Progenitor cell of endocrine pancreas (in vitro differentiated cells): Measurements from ENCODE around the gene PNLIPRP3. TPM values are rescaled to one million over a fixed set of nuclear protein-coding genes. Genes with fewer than 3 reads are reported as not detected.

Source experiments
- DNase-seq: peaks from one replicate; pipeline ENCODE4 v3.0.0; 2021; ENCODE audit warnings: low spot score; ENCODE audit not compliant: unreplicated experiment
- H3K27ac Mint-ChIP-seq: 2 replicates; pipeline ENCODE4 v1.8.0; 2021; ENCODE audit warnings: mild to moderate bottlenecking, moderate library complexity, mixed read lengths
- H3K27me3 Mint-ChIP-seq: 2 replicates; pipeline ENCODE4 v1.8.0; 2021; ENCODE audit warnings: mixed read lengths
- H3K36me3 Mint-ChIP-seq: 2 replicates; pipeline ENCODE4 v1.8.0; 2022; ENCODE audit warnings: mixed read lengths; ENCODE audit not compliant: insufficient read depth
- H3K4me1 Mint-ChIP-seq: 2 replicates; pipeline ENCODE4 v1.8.0; 2021; ENCODE audit warnings: low read depth, mixed read lengths
- H3K4me3 Mint-ChIP-seq: 2 replicates; pipeline ENCODE4 v1.8.0; 2021; ENCODE audit warnings: low read depth, mild to moderate bottlenecking, moderate library complexity, mixed read lengths
- H3K9me3 Mint-ChIP-seq: 2 replicates; pipeline ENCODE4 v1.8.0; 2021; ENCODE audit warnings: low read depth, mixed read lengths
- total RNA-seq: library from RNA; stranded (reverse); gene quantifications from 2 replicates; pipeline ENCODE4 v1.2.1, GENCODE V29; 2021
- TF ChIP-seq, protein P1 (sequence below): fragments of 200-600 bp; sonication (generic); IDR thresholded peaks from one replicate; pipeline ENCODE4 v1.5.0; 2021; ENCODE audit warnings: antibody characterized with exemption, mild to moderate bottlenecking; ENCODE audit not compliant: unreplicated experiment

PNLIPRP3 gene
- total RNA-seq, 1 donor from 2014 or later: not detected

DNA sequence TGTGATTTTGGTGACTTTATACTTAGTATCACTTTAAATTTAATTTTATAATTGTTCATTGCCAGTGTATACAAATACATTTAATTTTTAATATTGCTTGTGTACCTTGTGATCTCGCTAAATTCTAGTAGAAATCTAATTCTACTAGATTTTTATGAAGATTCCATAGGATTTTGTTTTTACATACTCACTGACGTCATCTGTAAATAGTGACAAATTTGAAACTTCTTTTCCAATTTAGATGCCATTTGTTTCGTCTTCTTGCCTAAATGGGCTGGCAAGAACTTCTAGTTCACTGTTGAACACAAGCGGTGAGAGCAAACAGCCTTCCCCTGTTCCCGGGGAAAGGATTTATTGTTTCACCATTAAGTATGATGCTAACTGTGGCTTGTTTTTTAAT is 17.3 kb upstream of the PNLIPRP3 start:
- H3K27ac Mint-ChIP-seq: no peak overlapping the region
- TF ChIP-seq, protein P1, sequence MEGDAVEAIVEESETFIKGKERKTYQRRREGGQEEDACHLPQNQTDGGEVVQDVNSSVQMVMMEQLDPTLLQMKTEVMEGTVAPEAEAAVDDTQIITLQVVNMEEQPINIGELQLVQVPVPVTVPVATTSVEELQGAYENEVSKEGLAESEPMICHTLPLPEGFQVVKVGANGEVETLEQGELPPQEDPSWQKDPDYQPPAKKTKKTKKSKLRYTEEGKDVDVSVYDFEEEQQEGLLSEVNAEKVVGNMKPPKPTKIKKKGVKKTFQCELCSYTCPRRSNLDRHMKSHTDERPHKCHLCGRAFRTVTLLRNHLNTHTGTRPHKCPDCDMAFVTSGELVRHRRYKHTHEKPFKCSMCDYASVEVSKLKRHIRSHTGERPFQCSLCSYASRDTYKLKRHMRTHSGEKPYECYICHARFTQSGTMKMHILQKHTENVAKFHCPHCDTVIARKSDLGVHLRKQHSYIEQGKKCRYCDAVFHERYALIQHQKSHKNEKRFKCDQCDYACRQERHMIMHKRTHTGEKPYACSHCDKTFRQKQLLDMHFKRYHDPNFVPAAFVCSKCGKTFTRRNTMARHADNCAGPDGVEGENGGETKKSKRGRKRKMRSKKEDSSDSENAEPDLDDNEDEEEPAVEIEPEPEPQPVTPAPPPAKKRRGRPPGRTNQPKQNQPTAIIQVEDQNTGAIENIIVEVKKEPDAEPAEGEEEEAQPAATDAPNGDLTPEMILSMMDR: no peak
- no peak overlapping the region for H3K4me3 Mint-ChIP-seq
- peaks cover 3% of the 10 kb centered on the region for H3K9me3 Mint-ChIP-seq
- no peak for DNase-seq
- H3K27me3 Mint-ChIP-seq: peaks cover 2% of the 10 kb centered on the region
- H3K36me3 Mint-ChIP-seq: no peaks in the 10 kb centered on the region
- H3K4me1 Mint-ChIP-seq: no peaks in the 10 kb centered on the region

DNA sequence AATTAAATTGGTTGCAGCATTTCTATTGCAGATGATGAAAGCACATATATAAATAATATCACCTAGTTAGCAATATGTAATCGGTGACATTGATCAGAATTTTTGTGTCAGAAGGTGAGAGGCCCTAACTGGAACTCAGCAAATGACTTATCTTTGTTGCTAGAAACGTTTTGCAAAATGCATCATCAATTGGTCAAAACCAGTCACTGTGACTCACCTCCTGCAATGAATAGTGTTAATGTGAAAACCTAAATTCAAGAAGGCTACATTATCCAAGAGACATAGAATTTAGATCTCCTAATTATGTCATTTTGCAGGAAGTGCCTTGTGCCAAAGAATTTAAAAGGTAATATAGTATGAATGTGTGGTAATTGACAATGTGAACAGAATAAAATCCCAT is 9.8 kb upstream of the PNLIPRP3 start:
- Mint-ChIP-seq H3K27ac (no peak overlapping the region), H3K4me1 (no peaks in the 10 kb centered on the region), H3K4me3 (no peak overlapping the region), H3K9me3 (no peaks in the 10 kb centered on the region), H3K36me3 (no peaks in the 10 kb centered on the region), H3K27me3 (no peaks in the 10 kb centered on the region)
- TF ChIP-seq, protein P1: no peak
- DNase-seq: no peak

DNA sequence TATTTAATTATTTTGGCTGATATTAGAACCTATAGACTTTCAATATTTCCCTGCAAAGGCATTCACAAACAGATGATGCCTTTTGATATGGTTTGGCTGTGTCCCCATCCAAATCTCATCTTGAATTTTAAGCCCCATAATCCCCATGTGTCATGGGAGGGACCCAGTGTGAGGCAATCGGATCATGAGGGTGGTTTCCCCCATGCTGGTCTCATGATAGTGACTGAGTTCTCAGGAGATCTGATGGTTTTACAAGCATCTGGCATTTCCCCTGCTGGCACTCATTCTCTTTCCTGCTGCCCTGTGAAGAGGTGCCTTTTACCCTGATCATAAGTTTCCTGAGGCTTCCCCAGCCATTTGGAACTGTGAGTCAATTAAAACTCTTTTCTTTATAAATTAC is 9.3 kb upstream of the PNLIPRP3 start:
- TF ChIP-seq, protein P1: no peak
- H3K4me1 Mint-ChIP-seq: no peaks in the 10 kb centered on the region
- H3K27me3 Mint-ChIP-seq: no peaks in the 10 kb centered on the region
- no peaks in the 10 kb centered on the region for H3K9me3 Mint-ChIP-seq
- H3K36me3 Mint-ChIP-seq: no peaks in the 10 kb centered on the region
- DNase-seq: no peak
- H3K27ac Mint-ChIP-seq: no peak overlapping the region
- H3K4me3 Mint-ChIP-seq: no peak overlapping the region

DNA sequence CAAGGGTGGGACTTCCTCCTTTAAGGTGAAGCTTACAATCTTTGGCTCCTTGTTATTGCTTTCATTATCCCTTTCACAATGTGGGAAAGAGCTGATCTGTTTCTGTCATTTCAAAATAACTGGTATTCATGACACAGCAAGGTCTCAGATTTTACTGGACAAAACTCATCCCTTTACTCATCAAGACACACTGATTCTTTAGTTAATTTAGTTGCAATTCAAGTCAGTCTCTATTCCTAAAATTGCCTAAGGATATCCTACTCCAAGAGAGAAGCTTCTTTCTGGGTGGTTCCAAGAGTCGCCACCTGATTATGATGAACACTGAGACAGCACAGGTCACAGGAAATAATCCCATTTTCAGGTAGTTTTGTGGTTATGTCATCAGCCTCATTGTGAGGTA is 5.8 kb upstream of the PNLIPRP3 start:
- Mint-ChIP-seq H3K27ac (no peak overlapping the region), H3K4me3 (no peak overlapping the region), H3K36me3 (no peaks in the 10 kb centered on the region), H3K27me3 (peaks cover 9% of the 10 kb centered on the region), H3K4me1 (peaks cover 5% of the 10 kb centered on the region), H3K9me3 (no peaks in the 10 kb centered on the region)
- no peak for DNase-seq
- TF ChIP-seq, protein P1: no peak

DNA sequence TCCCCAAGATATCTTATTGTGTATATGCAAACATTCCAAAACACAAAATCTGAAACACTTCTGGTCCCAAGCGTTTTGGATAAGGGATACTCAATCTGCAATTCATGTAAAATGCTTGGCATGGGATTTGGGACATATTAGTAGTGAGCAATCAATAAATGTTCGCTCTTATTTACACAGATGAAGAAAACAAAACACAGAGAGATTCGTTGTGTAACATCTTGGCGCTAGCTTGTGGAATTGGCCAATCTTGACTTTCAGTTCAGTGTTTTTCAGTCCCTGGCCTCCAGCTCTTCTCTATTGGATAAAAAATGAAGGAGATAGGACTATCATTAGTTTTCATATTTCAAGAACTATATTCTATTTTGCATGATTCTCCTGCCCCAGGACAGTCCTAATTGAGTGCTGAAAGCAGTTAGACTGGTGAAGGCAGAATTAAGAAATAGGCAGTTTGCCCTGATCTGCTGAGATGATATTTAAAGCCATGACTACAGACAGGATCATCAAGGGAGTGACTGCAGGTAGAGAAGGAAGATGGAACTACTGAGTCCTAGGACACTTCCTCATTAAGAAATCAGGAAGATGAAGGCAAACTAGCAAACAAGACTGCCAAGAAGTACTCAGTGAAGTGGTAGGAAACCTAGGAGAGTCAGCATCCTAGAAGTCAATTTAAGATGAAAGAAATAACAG is 1.8 kb downstream of the PNLIPRP3 start:
- H3K4me3 Mint-ChIP-seq: no peak overlapping the region
- no peak overlapping the region for H3K27ac Mint-ChIP-seq
- DNase-seq: no peak
- TF ChIP-seq, protein P1: no peak
- H3K4me1 Mint-ChIP-seq: peaks cover 5% of the 10 kb centered on the region
- no peaks in the 10 kb centered on the region for H3K36me3 Mint-ChIP-seq
- H3K9me3 Mint-ChIP-seq: no peaks in the 10 kb centered on the region
- peaks cover 9% of the 10 kb centered on the region for H3K27me3 Mint-ChIP-seq
